HK-2 (cell line): ENCODE results near the gene RAPSN.
A peak's percentile ranks its signal among the peaks of the same experiment; 100 is the strongest.

Experiments used
- DNase-seq: peaks from one replicate; pipeline ENCODE4 v3.0.0-alpha.2; 2018; ENCODE audit not compliant: unreplicated experiment

The RAPSN gene

GRCh38 chr11:47434011-47434786 lies 14.7 kb downstream of the RAPSN start:
- DNase-seq, result no peak

- no peak for DNase-seq
Measured at GRCh38 chr11:47433157-47433556, 15.8 kb downstream of the RAPSN start.

GRCh38 chr11:47431356-47432083 lies 17.4 kb downstream of the RAPSN start:
- no peak for DNase-seq

- no peak for DNase-seq
Measured at GRCh38 chr11:47430524-47430923, 18.4 kb downstream of the RAPSN start.

- DNase-seq, result peak; percentile 94
Measured at GRCh38 chr11:47426062-47426956, 22.6 kb downstream of the RAPSN start, which contains the start of gene PSMC3. TSS of gene PSMC3 (minus strand) at chr11:47426439. CDS start at chr11:47426279, 160 bp downstream.

GRCh38 chr11:47425611-47426010 lies 23.3 kb downstream of the RAPSN start:
- DNase-seq, result no peak

GRCh38 chr11:47418454-47419259 lies 30.3 kb downstream of the RAPSN start:
- no peak for DNase-seq

GRCh38 chr11:47417712-47418111 lies 31.2 kb downstream of the RAPSN start:
- DNase-seq, result no peak

GRCh38 chr11:47415949-47416472 lies 32.9 kb downstream of the RAPSN start:
- DNase-seq, result peak; percentile 85

GRCh38 chr11:47415091-47415854 lies 33.7 kb downstream of the RAPSN start:
- DNase-seq, result no peak

- no peak for DNase-seq
Measured at GRCh38 chr11:47414685-47415070, 34.3 kb downstream of the RAPSN start.

GRCh38 chr11:47413908-47414684 lies 34.8 kb downstream of the RAPSN start:
- DNase-seq, result no peak

GRCh38 chr11:47413351-47413750 lies 35.6 kb downstream of the RAPSN start:
- DNase-seq, result no peak

GRCh38 chr11:47411884-47412746 lies 36.8 kb downstream of the RAPSN start:
- DNase-seq, result no peak

- DNase-seq, result no peak
Measured at GRCh38 chr11:47410370-47411264, 38.3 kb downstream of the RAPSN start.

- no peak for DNase-seq
Measured at GRCh38 chr11:47409440-47410369, 39.2 kb downstream of the RAPSN start.
